Prostate gland (tissue), 2 donors: Measurements from ENCODE around the gene AOAH. TPM values are rescaled to one million over a fixed set of nuclear protein-coding genes. Genes with fewer than 3 reads are reported as not detected.

Experiments used
- DNase-seq: peaks from one replicate; pipeline ENCODE4 v3.0.0-alpha.2; 2019; ENCODE audit warnings: low spot score
- H3K27ac ChIP-seq, 2 donors: fragments of 200-600 bp; sonication (generic); 2 replicates each; pipeline ENCODE4 v1.5.1; 2017 to 2019
- H3K27me3 ChIP-seq: fragments of 200-600 bp; sonication (generic); replicated peaks from 2 replicates; pipeline ENCODE4 v1.5.1; 2019; ENCODE audit not compliant: insufficient read depth
- H3K36me3 ChIP-seq, 2 donors: fragments of 200-600 bp; sonication (generic); 1 replicate in 1 of 2; 2 replicates in 1 of 2; pipeline versions ENCODE4 v1.5.1 to v1.8.1; 2017 to 2019
- H3K4me1 ChIP-seq: fragments of 200-600 bp; sonication (generic); replicated peaks from 2 replicates; pipeline ENCODE4 v1.5.1; 2019
- H3K4me3 ChIP-seq, 2 donors: fragments of 200-600 bp; sonication (generic); 2 replicates each; pipeline ENCODE4 v1.5.1; 2017 to 2019
- H3K9me3 ChIP-seq: fragments of 200-600 bp; sonication (generic); 2 replicates; pipeline ENCODE4 v1.5.1; 2017
- CTCF ChIP-seq, 4 experiments: fragments of 200-600 bp in 2 of 4; fragments of 450-650 bp in 2 of 4; sonication (generic) in 2 of 4; IDR thresholded peaks; 1 replicate in 3 of 4; 2 replicates in 1 of 4; pipeline ENCODE4 v1.5.1; 2016 to 2019; ENCODE audit warnings: antibody characterized with exemption in 4 of 4, mild to moderate bottlenecking in 2 of 4, moderate library complexity in 2 of 4
- POLR2A ChIP-seq: fragments of 450-650 bp; IDR thresholded peaks from one replicate; pipeline ENCODE4 v1.6.1; 2016; ENCODE audit warnings: antibody characterized with exemption, mild to moderate bottlenecking
- POLR2AphosphoS5 ChIP-seq: sonication (generic); formaldehyde crosslinking; IDR thresholded peaks from one replicate; pipeline ENCODE4 v1.6.1; 2017; ENCODE audit warnings: antibody characterized with exemption
- WGBS: methylation state at CpG from one replicate; pipeline ENCODE4 v1.1.5; 2018; 5-methylcytosine and 5-hydroxymethylcytosine counted together
- intact Hi-C: fragments of 100-400 bp; cut with DNase I; formaldehyde crosslinking; loops from one replicate; pipeline ENCODE4 v1.14.2; 2022
- total RNA-seq, 2 donors: library from RNA; depleted of rRNA; stranded (reverse); fragments of >200 nt; gene quantifications; one replicate each; pipeline ENCODE4 v1.1.0, GENCODE V29; 2016

Gene AOAH
- total RNA-seq, 2 donors from 2014 or later = 4.1 to 4.8 TPM

GRCh38 chr7:36637417-36637816 lies 86.9 kb downstream of the AOAH start:
- DNase-seq = no peak
- WGBS = 85% methylated on average over 4 of the region's 4 CpGs
- H3K36me3 ChIP-seq = no peaks in the 10 kb centered on the region
- H3K4me3 ChIP-seq = no peak overlapping the region
- no peak overlapping the region for H3K27ac ChIP-seq
- no peaks in the 10 kb centered on the region for H3K27me3 ChIP-seq
- H3K4me1 ChIP-seq = no peaks in the 10 kb centered on the region
- no peak for TF ChIP-seq CTCF (IDR thresholded peaks at IDR 0.05)
- no peak for TF ChIP-seq POLR2AphosphoS5
- no peak for TF ChIP-seq POLR2A
- H3K9me3 ChIP-seq = no peaks in the 10 kb centered on the region
- intact Hi-C loops = no loop called here

GRCh38 chr7:36636126-36636525 lies 88.2 kb downstream of the AOAH start:
- 65% methylated on average over 5 of the region's 5 CpGs for WGBS
- no peak overlapping the region for H3K4me3 ChIP-seq
- H3K4me1 ChIP-seq = no peaks in the 10 kb centered on the region
- H3K27me3 ChIP-seq = no peaks in the 10 kb centered on the region
- DNase-seq = no peak
- no peak overlapping the region for H3K27ac ChIP-seq
- intact Hi-C loops = no loop called here
- TF ChIP-seq POLR2A (no peak), CTCF (IDR thresholded peaks at IDR 0.05) (no peak), POLR2AphosphoS5 (no peak)
- H3K36me3 ChIP-seq = no peaks in the 10 kb centered on the region
- H3K9me3 ChIP-seq = no peaks in the 10 kb centered on the region

DNA sequence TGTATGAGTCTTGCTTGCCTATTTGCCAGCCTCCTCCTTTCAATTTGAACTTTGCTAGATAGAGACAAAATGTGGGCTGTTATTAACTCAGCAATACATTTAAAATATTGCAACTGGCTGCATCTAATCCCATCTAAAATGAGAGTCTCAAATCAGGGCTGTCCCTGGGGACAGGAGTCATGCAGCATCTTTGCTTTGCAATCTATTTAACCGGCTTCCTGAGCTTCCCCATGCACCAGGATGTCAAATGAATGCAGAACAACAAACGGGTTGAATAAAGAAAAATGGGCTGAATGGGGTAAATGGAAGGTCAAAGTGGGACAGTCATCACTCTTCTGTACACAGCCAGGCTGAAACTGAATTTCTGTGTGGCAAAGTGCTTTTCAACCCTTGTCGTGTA lies 89.2 kb downstream of the AOAH start:
- Histone ChIP-seq H3K4me3 (no peak overlapping the region), H3K27me3 (no peaks in the 10 kb centered on the region), H3K4me1 (no peaks in the 10 kb centered on the region), H3K27ac (no peak overlapping the region), H3K36me3 (no peaks in the 10 kb centered on the region), H3K9me3 (no peaks in the 10 kb centered on the region)
- TF ChIP-seq POLR2A = no peak
- TF ChIP-seq CTCF (IDR thresholded peaks at IDR 0.05) = no peak
- no peak for TF ChIP-seq POLR2AphosphoS5
- 75% methylated on average over 3 of the region's 3 CpGs for WGBS
- intact Hi-C loops = no loop called here
- DNase-seq = no peak

GRCh38 chr7:36633377-36633776 lies 90.9 kb downstream of the AOAH start:
- no peak overlapping the region for H3K27ac ChIP-seq
- no peaks in the 10 kb centered on the region for H3K4me1 ChIP-seq
- no peak for TF ChIP-seq POLR2A
- TF ChIP-seq POLR2AphosphoS5 = no peak
- no peak for TF ChIP-seq CTCF (IDR thresholded peaks at IDR 0.05)
- no peak for DNase-seq
- intact Hi-C loops = no loop called here
- H3K27me3 ChIP-seq = no peaks in the 10 kb centered on the region
- 87% methylated on average over 9 of the region's 9 CpGs for WGBS
- no peaks in the 10 kb centered on the region for H3K36me3 ChIP-seq
- no peak overlapping the region for H3K4me3 ChIP-seq
- no peaks in the 10 kb centered on the region for H3K9me3 ChIP-seq

- Histone ChIP-seq H3K36me3 (no peaks in the 10 kb centered on the region), H3K4me3 (no peak overlapping the region), H3K27me3 (no peaks in the 10 kb centered on the region), H3K9me3 (no peaks in the 10 kb centered on the region), H3K27ac (no peak overlapping the region), H3K4me1 (no peaks in the 10 kb centered on the region)
- intact Hi-C loops = no loop called here
- TF ChIP-seq CTCF (IDR thresholded peaks at IDR 0.05) (no peak), POLR2AphosphoS5 (no peak), POLR2A (no peak)
- 76% methylated on average over 6 of the region's 6 CpGs for WGBS
- DNase-seq = no peak
Measured at GRCh38 chr7:36630112-36630650, 94.1 kb downstream of the AOAH start.
